ENCODE results near the gene CYP2F1.

GRCh38 chr19:41156207-41156606 is 42.0 kb downstream of the CYP2F1 start:
- TF ChIP-seq CTCF (IDR thresholded peaks at IDR 0.05), result no peak
- no peak for TF ChIP-seq POLR2A (IDR thresholded peaks at IDR 0.05)
